GM12878 (cell line): Measurements from ENCODE around the gene ERCC5. TPM values are rescaled to one million over a fixed set of nuclear protein-coding genes. Genes with fewer than 3 reads are reported as not detected.
A peak's percentile ranks its signal among the peaks of the same experiment; 100 is the strongest.

ENCODE experiments used
- ATAC-seq: fragments of 200-7000 bp; cut with Tn5 transposase; 3 replicates; pipeline ENCODE4 v1.9.1; 2020; ENCODE audit warnings: mild to moderate bottlenecking, moderate library complexity
- BruUV-seq: library from RNA; stranded (reverse); fragments of 400-500 nt; replicated peaks from 2 replicates; lab custom pipeline; 2021; lab: Mats Ljungman, UMichigan
- CTCF ChIA-PET: fragments of 300-600 bp; sonication (Branson Sonifier 250); formaldehyde crosslinking; extraction: SDS; loops from one replicate; lab custom pipeline; 2021; ENCODE audit warnings: inconsistent platforms; lab: Yijun Ruan, JAX
- POLR2A ChIA-PET: fragments of 350-600 bp; formaldehyde crosslinking; extraction: SDS; loops from one replicate; lab custom pipeline; 2021; ENCODE audit warnings: inconsistent platforms; lab: Charles Lee
- RAD21 ChIA-PET: fragments of 300-600 bp; sonication (Branson Sonifier 250); formaldehyde crosslinking; loops from one replicate; lab custom pipeline; 2023; ENCODE audit warnings: antibody characterized with exemption; ENCODE audit not compliant: unreplicated experiment; lab: Charles Lee
- SMC1A ChIA-PET: fragments of 300-600 bp; sonication (Branson Sonifier 250); formaldehyde crosslinking; loops from one replicate; lab custom pipeline; 2023; ENCODE audit not compliant: unreplicated experiment, uncharacterized antibody; lab: Charles Lee
- DNase-seq: peaks from one replicate; pipeline ENCODE4 v3.0.0-alpha.2; 2011; ENCODE audit warnings: low read depth, low spot score
- FAIRE-seq: peaks from 3 replicates; lab custom pipeline; 2011; peaks lifted over from hg19 to GRCh38; lab: Jason Lieb, UNC
- H2AFZ ChIP-seq: 2 replicates; pipeline ENCODE4 v1.6.0; 2011; ENCODE audit warnings: low read depth, low read length, control low read depth; ENCODE audit not compliant: control insufficient read depth
- H3K27ac ChIP-seq: 2 replicates; pipeline ENCODE4 v1.5.1; 2011; ENCODE audit warnings: control low read depth; ENCODE audit not compliant: control insufficient read depth, insufficient read depth
- H3K27me3 ChIP-seq, 2 experiments: replicated peaks in 1 of 2; 2 replicates each; pipeline versions ENCODE4 v1.6.0 to v1.6.1; 2011; ENCODE audit warnings: low read length in 1 of 2; ENCODE audit not compliant: control insufficient read depth in 2 of 2, insufficient read depth in 2 of 2
- H3K36me3 ChIP-seq, 2 experiments: 2 replicates each; pipeline ENCODE4 v1.5.1; 2011; ENCODE audit warnings: low read length in 1 of 2; ENCODE audit not compliant: control insufficient read depth in 2 of 2, insufficient read depth in 2 of 2
- H3K4me1 ChIP-seq: 2 replicates; pipeline ENCODE4 v1.6.1; 2011; ENCODE audit warnings: mild to moderate bottlenecking, low read length, moderate library complexity, mixed read lengths; ENCODE audit not compliant: control insufficient read depth, insufficient read depth
- H3K4me2 ChIP-seq: 2 replicates; pipeline ENCODE4 v1.6.0; 2011; ENCODE audit warnings: control low read depth; ENCODE audit not compliant: control insufficient read depth, insufficient read depth
- H3K4me3 ChIP-seq: fragments of 200-600 bp; sonication (generic); 2 replicates; pipeline ENCODE4 v1.5.1; 2016
- H3K79me2 ChIP-seq: 2 replicates; pipeline ENCODE4 v1.6.0; 2011; ENCODE audit warnings: low read length; ENCODE audit not compliant: control insufficient read depth, insufficient read depth
- H3K9ac ChIP-seq: 2 replicates; pipeline ENCODE4 v1.8.0; 2011; ENCODE audit warnings: low read length, control low read depth, mixed read lengths; ENCODE audit not compliant: control insufficient read depth, insufficient read depth
- H3K9me3 ChIP-seq: replicated peaks from 3 replicates; pipeline ENCODE4 v1.5.1; 2011; ENCODE audit warnings: mild to moderate bottlenecking, low read length; ENCODE audit not compliant: control insufficient read depth, insufficient read depth
- H4K20me1 ChIP-seq: 2 replicates; pipeline ENCODE4 v1.6.0; 2011; ENCODE audit not compliant: control insufficient read depth, insufficient read depth
- ATF2 ChIP-seq: IDR thresholded peaks from 2 replicates; pipeline ENCODE4 v1.6.1; 2012; ENCODE audit warnings: low read length, inconsistent platforms
- ETV6 ChIP-seq, 2 experiments: fragments of 450-650 bp in 1 of 2; IDR thresholded peaks in 1 of 2; conservative IDR thresholded peaks in 1 of 2; 2 replicates each; pipeline ENCODE4 v1.6.1; 2014; ENCODE audit warnings: antibody characterized with exemption in 1 of 2, borderline replicate concordance in 1 of 2, low read depth in 1 of 2, mild to moderate bottlenecking in 1 of 2, moderate library complexity in 1 of 2
- JUNB ChIP-seq: IDR thresholded peaks from 2 replicates; pipeline ENCODE4 v1.6.1; 2016; ENCODE audit warnings: antibody characterized with exemption, mild to moderate bottlenecking
- ZNF217 ChIP-seq: fragments of 450-650 bp; IDR thresholded peaks from 2 replicates; pipeline ENCODE4 v1.6.1; 2017; ENCODE audit warnings: antibody characterized with exemption, mild to moderate bottlenecking
- WGBS: methylation state at CpG from one replicate; pipeline ENCODE4 v1.1.6; 2016; ENCODE audit warnings: low lambda C conversion rate; ENCODE audit not compliant: insufficient replicate concordance, insufficient coverage; ENCODE audit errors: missing lambda C conversion rate; 5-methylcytosine and 5-hydroxymethylcytosine counted together
- in situ Hi-C: fragments of 300-500 bp; cut with MboI; formaldehyde crosslinking; loops from 9 replicates; pipeline ENCODE4 v1.14.3; 2018; ENCODE audit warnings: mixed read lengths
- intact Hi-C: fragments of 100-400 bp; cut with micrococcal nuclease; formaldehyde crosslinking; loops from one replicate; pipeline ENCODE4 v1.14.2; 2022; ENCODE audit not compliant: unreplicated experiment
- polyA plus RNA-seq, 11 experiments: library from polyadenylated mRNA; depleted of rRNA in 4 of 11; unstranded in 6 of 11; stranded (reverse) in 5 of 11; fragments of >200 nt; fragmentation: Nextera tagmentation in 4 of 11; fragmentation: Illumina TruSeq in 1 of 11; extraction: Ambion mirVana in 4 of 11; extraction: Trizol in 1 of 11; gene quantifications; 1 replicate in 1 of 11; 2 replicates in 10 of 11; pipeline versions ENCODE4 v1.2.1 to v1.2.3, GENCODE V29; 2011 to 2016; ENCODE audit warnings: inconsistent platforms in 2 of 11, missing spikeins in 2 of 11, low read depth in 1 of 11
- total RNA-seq, 4 experiments: library from RNA; depleted of rRNA in 3 of 4; stranded (reverse); fragments of >200 nt in 3 of 4; fragmentation: Illumina TruSeq in 1 of 4; extraction: Trizol in 1 of 4; gene quantifications; 2 replicates each; pipeline versions ENCODE4 v1.2.1 to v1.2.3, GENCODE V29; 2013 to 2021

The ERCC5 gene
- total and polyA plus RNA-seq, 10 of the 15 experiments (the other 5 are each of a cell fraction or from before 2014, with no cell fraction given), result 11.7 to 59.2 (median 41.6) TPM

- Histone ChIP-seq H3K36me3 (no peaks in the 10 kb centered on the region), H3K79me2 (no peaks in the 10 kb centered on the region), H4K20me1 (no peaks in the 10 kb centered on the region), H3K27me3 (no peaks in the 10 kb centered on the region), H3K4me3 (no peak overlapping the region), H3K4me1 (peaks cover 5% of the 10 kb centered on the region; the same call in 1 of the 2 replicates), H3K9me3 (no peaks in the 10 kb centered on the region), H3K4me2 (no peak overlapping the region), H2AFZ (no peak overlapping the region), H3K27ac (no peak overlapping the region; the same call in 1 of the 2 replicates), H3K9ac (no peak overlapping the region)
- WGBS, result 24% methylated on average over 2 of the region's 2 CpGs
- in situ Hi-C loops (no loop called here), intact Hi-C loops (no loop called here)
- FAIRE-seq, result no peak
- ChIA-PET SMC1A (interaction anchor here (0.9 to 1.7 kb wide), 7 partner anchors 8 to 370 kb away, joined by 3 to 6 read pairs (median 3); no protein-coding TSS in a partner anchor), CTCF (interaction anchor here (1.1 to 1.3 kb wide), 3 partner anchors 8 to 233 kb away, joined by 3 to 4 read pairs (median 3); no protein-coding TSS in a partner anchor), RAD21 (interaction anchor here (1.1 to 2.0 kb wide), 3 partner anchors 9 to 237 kb away, joined by 3 to 9 read pairs (median 4); no protein-coding TSS in a partner anchor), POLR2A (no interaction called here)
- TF ChIP-seq ZNF217 (0 out of 2 replicates have a peak, but pooled peaks have one; percentile 41), ETV6 (conservative IDR thresholded peaks at IDR 0.05 in 1 of 2, IDR thresholded peaks at IDR 0.05 in 1 of 2; ENCODE audit: borderline replicate concordance in 1 of 2, low read depth in 1 of 2) (no peak), ATF2 (0 out of 2 replicates have a peak, but pooled peaks have one; percentile 29), JUNB (peak; percentile 72)
- no TSS peak for BruUV-seq
- peak; percentile 25 for DNase-seq
- peak; percentile 74 for ATAC-seq
Observed at GRCh38 chr13:102907016-102907756, 61.4 kb downstream of the ERCC5 start.
